HG03469 (cell line): ENCODE data around the gene MTRF1L.

Source experiments
- ATAC-seq: cut with Tn5 transposase; IDR thresholded peaks from one replicate; pipeline ENCODE4 v1.9.1; 2021; ENCODE audit warnings: mild to moderate bottlenecking, moderate library complexity, moderate number of reproducible peaks; ENCODE audit not compliant: unreplicated experiment

Gene MTRF1L, protein sequence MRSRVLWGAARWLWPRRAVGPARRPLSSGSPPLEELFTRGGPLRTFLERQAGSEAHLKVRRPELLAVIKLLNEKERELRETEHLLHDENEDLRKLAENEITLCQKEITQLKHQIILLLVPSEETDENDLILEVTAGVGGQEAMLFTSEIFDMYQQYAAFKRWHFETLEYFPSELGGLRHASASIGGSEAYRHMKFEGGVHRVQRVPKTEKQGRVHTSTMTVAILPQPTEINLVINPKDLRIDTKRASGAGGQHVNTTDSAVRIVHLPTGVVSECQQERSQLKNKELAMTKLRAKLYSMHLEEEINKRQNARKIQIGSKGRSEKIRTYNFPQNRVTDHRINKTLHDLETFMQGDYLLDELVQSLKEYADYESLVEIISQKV

GRCh38 chr6:153002613-153003365 lies at the start of gene MTRF1L:
MTRF1L (minus strand) TSS chr6:153002709; CDS start chr6:153002685, 24 bp downstream.
- ATAC-seq: peak; percentile 90

GRCh38 chr6:153051801-153052200 lies 49.3 kb upstream of the MTRF1L start:
- ATAC-seq: no peak

- no peak for ATAC-seq
Observed at GRCh38 chr6:153048631-153049030, 46.1 kb upstream of the MTRF1L start.

- ATAC-seq: no peak
Observed at GRCh38 chr6:153047386-153047785, 44.9 kb upstream of the MTRF1L start.

DNA sequence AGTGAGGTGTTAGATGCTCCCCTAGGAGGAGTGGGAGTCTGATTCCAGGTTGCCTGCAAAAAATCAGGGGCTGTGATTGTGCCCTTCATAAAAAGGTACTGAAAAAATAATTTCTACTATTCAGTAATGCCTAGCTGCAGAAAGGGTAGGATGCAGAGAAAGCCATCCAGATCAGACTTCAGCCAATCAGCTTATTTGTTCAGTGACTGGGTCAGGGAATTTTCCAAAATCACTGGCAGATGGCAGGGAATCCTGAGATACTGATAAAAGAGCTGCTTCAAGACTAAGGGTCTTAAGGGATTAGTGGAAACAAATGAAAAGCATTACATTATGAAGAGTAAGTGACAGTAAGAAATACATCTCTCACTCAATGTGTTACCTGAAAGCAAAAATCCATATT lies 42.8 kb upstream of the MTRF1L start:
- ATAC-seq: no peak

DNA sequence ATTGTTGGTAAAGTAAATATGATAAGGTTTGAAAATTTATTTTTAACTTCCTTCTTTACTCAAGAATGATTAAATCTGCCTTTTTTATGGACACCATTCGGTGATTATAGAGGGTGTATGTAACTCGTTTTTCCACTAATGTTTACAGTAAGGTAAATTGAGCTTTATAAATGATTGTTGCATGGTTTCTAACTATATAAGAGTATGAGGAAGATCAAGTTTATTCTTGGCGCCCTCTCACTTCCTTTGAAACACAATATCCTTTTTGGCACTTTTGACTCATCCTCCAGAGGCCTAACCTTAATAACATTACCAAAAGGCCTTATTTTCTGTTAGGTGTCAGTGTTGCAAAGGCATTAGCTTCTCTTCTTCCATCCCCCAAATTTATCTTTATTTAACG lies 41.8 kb upstream of the MTRF1L start:
- no peak for ATAC-seq

DNA sequence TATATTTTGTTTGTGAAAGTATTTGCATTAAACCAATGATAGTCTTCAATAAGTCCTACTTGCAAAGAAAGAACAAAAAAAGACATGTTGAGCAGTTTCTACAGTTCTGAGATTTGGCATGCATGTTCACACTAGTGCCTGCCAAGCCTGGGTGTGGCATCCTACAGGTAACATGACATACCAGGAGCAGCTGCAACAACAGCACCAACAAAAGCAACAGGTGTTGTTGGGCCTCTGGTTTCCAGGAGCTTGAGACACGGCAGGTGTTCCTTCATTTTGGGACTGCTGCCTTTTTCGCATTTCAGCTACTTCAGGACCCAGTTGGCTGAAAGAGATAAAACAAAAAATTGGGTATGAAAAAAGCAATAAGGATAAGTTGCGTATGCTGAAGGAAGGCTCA lies 41.2 kb upstream of the MTRF1L start:
- no peak for ATAC-seq

DNA sequence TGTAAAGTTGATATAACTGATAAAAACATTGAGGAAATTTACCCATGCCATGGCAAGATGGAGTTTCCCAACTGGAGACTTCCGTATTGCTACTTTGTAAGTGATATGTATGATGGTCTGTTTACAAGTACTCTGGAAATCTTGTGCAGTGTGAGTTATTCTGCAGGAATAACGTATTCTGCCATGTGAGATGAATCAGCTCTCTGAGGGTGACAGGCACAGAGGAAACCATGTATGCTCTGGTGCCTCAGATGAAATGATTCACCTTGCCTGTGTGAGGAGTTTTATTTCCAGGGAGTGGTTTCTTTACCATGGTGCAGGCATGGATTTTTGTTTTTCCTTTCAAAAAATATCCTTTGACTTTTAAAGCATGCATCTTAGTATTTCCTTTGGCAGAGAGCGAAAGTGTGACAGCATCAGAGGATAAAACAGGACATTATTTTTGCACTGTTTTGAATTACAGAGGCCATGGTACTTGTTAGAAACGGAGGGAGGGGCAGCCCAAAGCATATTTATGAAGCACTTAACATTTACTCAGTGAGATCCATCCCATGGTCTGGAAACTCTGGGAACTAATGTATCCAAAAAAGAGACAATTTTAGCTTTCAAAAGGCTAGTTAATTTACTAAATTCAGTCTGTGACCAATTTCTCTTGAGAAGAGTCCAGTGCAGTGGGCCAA lies 36.0 kb upstream of the MTRF1L start:
- no peak for ATAC-seq

DNA sequence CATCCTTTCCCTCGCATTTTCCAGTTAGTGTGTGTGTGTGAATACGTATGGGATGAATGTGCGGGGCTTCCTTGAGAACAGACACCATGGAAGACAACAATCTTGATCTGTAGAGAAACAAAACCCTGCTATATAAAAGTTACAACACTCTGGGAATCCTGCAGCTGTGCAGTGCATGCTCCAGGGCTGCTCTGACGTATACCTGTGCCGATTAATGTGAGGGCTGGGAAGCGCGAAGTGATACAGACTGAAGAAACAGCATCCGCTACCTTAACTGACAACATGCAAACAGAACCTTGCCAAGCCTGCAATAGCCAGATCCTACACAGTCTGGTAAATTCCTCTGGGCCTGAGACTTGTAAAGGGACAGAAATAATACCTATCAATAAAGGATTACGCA lies 31.6 kb upstream of the MTRF1L start:
- ATAC-seq: no peak

DNA sequence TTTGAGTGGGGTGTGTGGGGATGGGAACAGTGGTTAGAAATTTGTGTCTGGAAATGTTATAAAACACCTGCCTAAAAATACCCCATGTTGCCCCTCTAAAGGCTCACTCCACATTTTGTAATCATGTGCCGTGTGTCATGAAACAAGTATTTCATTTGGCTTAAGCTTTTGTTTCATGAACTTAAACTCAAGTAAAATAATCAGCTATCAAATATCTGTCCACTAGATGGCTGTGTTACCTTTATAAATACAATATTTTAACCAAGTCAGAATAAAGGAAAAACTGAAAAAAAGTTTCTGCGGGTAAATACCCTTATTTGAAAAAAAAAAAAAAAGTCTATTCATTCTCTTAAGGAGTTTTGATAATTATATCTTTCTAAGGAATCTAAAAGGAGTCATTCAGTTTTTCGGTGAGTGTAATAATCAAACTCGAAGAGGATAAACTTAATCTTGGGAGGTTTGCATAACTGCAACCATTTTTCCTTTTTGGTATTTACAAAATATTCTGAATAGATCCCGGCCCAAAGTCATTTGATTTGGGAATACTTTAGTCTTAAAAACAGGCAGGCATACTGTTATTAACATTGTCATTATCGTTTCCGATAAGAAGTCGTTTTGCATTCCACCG lies 29.9 kb upstream of the MTRF1L start:
- ATAC-seq: no peak

DNA sequence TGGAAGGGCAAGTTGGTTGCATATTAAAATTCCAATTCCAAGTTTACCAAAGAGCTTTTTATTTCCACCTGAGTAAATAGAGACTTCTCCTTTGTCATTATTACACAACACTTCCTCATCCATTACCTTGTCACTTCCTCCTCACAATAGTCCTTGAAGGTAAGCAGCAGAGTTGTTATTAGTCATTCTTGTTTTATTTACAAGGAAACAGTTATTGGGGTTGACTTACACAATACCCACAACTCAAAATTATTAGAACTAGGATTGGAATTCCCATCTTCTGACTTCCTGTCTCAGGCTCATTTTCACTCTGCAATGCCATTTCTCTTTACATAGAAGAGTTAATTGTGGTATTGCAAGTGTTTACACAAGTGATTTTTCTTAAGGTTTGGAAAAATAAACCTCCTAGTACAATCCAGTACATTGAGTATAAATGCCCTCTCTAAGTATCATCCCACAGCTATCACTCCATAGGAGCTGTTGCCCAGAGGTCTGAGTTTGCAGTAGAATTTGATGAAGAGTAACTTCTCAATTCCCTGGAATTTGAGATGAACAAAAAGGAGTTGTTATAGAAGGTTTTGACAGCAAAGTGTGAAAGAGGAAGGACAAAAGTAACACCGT lies 28.9 kb upstream of the MTRF1L start:
- no peak for ATAC-seq

GRCh38 chr6:153028963-153029362 lies 26.5 kb upstream of the MTRF1L start:
- ATAC-seq: no peak

GRCh38 chr6:153028286-153028685 lies 25.8 kb upstream of the MTRF1L start:
- no peak for ATAC-seq

DNA sequence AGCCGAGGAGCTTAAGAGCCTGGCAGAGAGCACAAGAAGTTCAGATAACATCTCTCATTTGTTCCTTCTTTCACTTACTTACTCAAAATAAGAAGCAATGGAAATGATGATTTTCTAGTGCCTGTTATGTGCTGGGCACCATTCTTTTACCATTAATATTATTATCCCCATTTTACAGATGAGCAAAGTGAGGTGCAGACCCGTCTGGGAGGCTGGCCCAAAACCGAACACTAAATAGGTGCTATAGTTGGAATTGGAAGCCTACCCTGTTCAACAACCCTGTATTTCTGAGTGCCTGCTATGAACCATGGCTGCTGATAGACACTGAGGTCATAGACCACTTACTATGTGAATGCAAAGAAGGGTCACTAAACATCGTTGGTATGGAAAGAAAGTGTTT lies 25.0 kb upstream of the MTRF1L start:
- no peak for ATAC-seq

DNA sequence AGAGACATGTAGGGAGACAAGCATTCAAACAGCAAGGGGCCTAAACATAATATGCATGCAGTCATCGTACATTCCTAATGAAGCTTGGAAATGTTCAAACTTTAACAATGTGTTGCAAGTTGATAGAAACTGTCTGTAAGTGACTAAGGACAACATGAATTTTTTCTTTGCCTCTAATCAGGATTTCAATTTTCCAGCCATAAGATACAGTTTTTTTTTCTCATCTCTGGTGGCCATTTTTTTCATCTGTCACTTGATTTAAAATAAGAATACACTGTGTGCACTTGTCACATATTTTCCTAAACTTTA lies 22.2 kb upstream of the MTRF1L start:
- ATAC-seq: no peak

- peak; percentile 98 for ATAC-seq
Observed at GRCh38 chr6:153023977-153024708, 21.6 kb upstream of the MTRF1L start.

GRCh38 chr6:153018355-153018754 lies 15.8 kb upstream of the MTRF1L start:
- ATAC-seq: no peak

- no peak for ATAC-seq
Observed at GRCh38 chr6:153016846-153017245, 14.3 kb upstream of the MTRF1L start.

- ATAC-seq: no peak
Observed at GRCh38 chr6:153015094-153015640, 12.7 kb upstream of the MTRF1L start.

- no peak for ATAC-seq
Observed at GRCh38 chr6:153013438-153013837, 10.9 kb upstream of the MTRF1L start.
